HG03439 (cell line): ENCODE results near the gene UBE2D3.
"Not testable (repeated sequence)": the region's sequence is repeated elsewhere in the genome, so short reads cannot be mapped to it uniquely, and the experiment has no call there.

Experiments used
- ATAC-seq: cut with Tn5 transposase; IDR thresholded peaks from one replicate; pipeline ENCODE4 v1.9.1; 2021; ENCODE audit warnings: mild to moderate bottlenecking, moderate library complexity; ENCODE audit not compliant: unreplicated experiment

Gene UBE2D3

GRCh38 chr4:102826890-102827673 is at the start of gene UBE2D3:
Gene UBE2D3 (minus strand): TSS chr4:102827551. CDS start chr4:102826508, 1,043 bp downstream.
- ATAC-seq = peak; percentile 28

GRCh38 chr4:102871772-102872171 is 44.4 kb upstream of the UBE2D3 start:
- ATAC-seq = no peak

GRCh38 chr4:102869569-102870197 is 42.3 kb upstream of the UBE2D3 start:
- peak; percentile 28 for ATAC-seq

GRCh38 chr4:102868781-102869568 is 41.6 kb upstream of the UBE2D3 start, which contains the start of gene CISD2:
Gene CISD2 (plus strand): TSS chr4:102868992. CDS start chr4:102869085, 93 bp downstream.
- ATAC-seq = peak; percentile 87

GRCh38 chr4:102868153-102868780 is 40.9 kb upstream of the UBE2D3 start:
- no peak for ATAC-seq

- ATAC-seq = no peak
Measured at GRCh38 chr4:102867278-102868152, 40.2 kb upstream of the UBE2D3 start.

GRCh38 chr4:102865327-102865726 is 38.0 kb upstream of the UBE2D3 start:
- ATAC-seq = not testable (repeated sequence)

- no peak for ATAC-seq
Measured at GRCh38 chr4:102862747-102863146, 35.4 kb upstream of the UBE2D3 start.

- no peak for ATAC-seq
Measured at GRCh38 chr4:102862016-102862415, 34.7 kb upstream of the UBE2D3 start.

- no peak for ATAC-seq
Measured at GRCh38 chr4:102860611-102861324, 33.4 kb upstream of the UBE2D3 start.

- ATAC-seq = no peak
Measured at GRCh38 chr4:102858828-102859464, 31.6 kb upstream of the UBE2D3 start.

- no peak for ATAC-seq
Measured at GRCh38 chr4:102850370-102850769, 23.0 kb upstream of the UBE2D3 start.

- ATAC-seq = no peak
Measured at GRCh38 chr4:102849579-102850104, 22.3 kb upstream of the UBE2D3 start.

GRCh38 chr4:102847687-102848086 is 20.3 kb upstream of the UBE2D3 start:
- no peak for ATAC-seq

GRCh38 chr4:102843938-102844337 is 16.6 kb upstream of the UBE2D3 start:
- ATAC-seq = no peak

- no peak for ATAC-seq
Measured at GRCh38 chr4:102843273-102843672, 15.9 kb upstream of the UBE2D3 start.

- ATAC-seq = no peak
Measured at GRCh38 chr4:102842367-102842766, 15.0 kb upstream of the UBE2D3 start.

GRCh38 chr4:102836596-102836995 is 9.2 kb upstream of the UBE2D3 start:
- ATAC-seq = no peak

GRCh38 chr4:102832667-102833066 is 5.3 kb upstream of the UBE2D3 start:
- ATAC-seq = no peak
